Eye (tissue), 1 donor: Measurements from ENCODE around the gene VWA5B1.
A peak's percentile ranks its signal among the peaks of the same experiment; 100 is the strongest.

Source experiments
- DNase-seq: peaks from one replicate; pipeline ENCODE4 v3.0.0-alpha.2; 2015

The VWA5B1 gene

DNA sequence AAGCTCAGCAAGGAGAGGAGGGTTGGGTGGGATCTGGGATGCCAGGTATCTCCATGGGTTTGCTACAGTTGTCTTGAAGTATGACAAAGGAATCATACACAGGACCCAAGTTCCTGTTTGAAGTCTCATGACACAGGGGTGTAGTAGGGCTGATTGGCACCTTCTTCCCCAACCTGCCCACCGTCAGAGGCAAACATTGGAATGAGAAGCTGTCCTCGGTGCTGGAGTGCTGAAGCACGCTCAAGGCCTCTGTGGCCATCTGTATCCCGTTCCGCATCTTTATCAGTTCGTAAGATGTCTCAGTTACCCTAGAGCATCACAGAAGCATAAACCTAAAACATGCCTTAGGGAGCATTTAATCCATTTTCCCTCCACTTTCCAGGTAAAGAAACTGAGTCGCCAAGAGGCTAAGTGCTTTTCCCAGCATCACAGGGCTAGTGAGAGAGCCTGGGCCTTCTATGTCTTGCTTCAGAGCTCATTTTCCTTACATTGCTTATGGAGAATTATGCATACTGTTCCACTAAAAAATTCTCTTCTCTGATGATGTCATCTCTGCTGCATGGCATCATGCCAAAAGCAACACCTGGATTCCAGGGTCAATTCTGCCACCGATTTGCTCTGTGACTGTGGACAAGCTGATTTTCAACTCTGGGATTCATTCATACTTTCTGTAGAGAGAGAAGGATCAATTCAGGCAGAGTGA lies 34.2 kb downstream of the VWA5B1 start:
- DNase-seq: peak; percentile 10

DNA sequence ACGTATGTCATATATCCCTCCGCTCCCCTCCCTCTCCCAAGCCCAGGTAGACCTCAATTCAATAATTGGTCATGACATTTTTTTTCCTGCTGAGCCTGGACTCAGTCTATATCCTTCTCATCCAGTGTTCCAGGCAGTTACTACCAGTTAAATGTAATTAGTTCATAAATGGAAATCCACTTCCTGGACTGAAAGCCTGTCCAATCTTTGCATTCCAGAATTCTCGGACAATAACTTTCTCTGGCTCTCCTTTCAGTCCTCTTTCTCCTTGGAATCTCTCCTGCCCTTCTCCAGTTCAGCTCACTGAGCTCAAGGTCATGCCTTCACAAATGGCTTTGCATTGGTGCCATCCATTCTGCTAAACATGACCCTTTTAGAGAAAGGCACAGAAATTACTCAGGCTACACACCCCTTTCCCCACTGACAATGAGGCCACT lies 34.8 kb downstream of the VWA5B1 start:
- peak; percentile 17 for DNase-seq

DNA sequence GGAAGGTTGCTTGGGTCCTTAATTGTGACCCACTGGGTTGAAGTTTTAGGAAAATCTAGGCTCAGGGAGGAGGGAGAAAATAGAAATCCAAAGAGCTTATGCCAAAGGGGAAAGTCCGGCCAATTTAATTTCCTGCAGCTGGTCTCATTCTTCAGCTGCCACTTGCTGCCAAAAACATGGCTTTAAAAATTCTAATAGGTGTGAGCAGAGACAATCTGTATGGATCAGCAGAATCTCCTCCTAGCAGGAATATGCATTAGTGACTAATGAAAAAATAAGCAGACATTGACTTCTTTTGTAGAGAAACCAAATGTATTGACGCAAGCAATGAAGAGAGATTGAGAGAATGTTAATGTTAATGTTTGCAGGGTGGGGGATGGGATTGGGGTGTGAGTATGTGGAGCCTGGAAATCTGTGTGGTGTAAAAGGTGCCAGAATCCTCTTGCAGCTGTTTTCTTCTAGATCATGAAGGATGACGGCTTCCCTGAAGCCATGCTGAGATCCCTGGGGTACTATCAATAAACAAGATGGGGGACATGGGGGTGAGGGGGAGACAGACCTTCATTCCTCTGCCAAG lies 35.3 kb downstream of the VWA5B1 start:
- DNase-seq: peak; percentile 25

DNA sequence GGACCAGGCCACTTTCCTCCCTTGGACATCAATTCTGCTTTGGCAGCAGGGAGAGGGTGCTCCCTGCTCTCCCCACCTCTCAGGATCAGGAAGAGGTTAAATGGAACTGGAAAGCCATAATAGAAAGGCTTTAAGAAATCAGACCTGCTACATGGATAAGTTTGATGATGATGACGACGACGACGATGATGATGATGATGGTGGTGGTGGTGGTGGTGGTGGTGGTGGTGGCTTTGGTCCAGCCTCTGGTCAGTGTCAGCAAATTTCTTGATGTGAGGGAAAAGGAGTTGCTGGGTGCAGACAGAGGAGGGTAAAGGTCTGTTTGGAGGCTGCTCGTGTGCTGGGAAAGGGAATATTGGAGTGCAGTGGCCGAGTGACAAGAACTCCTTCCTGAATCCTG lies 36.8 kb downstream of the VWA5B1 start:
- DNase-seq: no peak

DNA sequence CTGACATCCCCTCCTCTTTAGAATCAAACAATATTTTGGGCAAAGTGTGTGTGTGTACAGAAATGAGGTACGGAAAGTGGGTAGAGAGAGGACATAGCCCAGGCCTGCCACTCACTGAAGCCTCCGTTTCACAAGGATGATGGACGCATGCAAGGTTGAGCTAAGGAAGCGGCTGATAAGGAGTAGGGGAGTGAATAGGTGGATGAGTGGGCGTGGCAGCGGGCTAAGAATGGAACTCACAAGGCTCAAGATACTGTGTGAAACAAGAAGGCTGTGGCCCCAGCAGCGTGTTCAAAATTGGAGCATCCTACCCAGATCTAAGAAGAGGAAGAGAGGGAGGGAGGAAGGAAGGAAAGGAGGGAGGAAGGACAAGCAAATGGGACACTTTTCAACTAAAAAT lies 37.5 kb downstream of the VWA5B1 start:
- DNase-seq: no peak

DNA sequence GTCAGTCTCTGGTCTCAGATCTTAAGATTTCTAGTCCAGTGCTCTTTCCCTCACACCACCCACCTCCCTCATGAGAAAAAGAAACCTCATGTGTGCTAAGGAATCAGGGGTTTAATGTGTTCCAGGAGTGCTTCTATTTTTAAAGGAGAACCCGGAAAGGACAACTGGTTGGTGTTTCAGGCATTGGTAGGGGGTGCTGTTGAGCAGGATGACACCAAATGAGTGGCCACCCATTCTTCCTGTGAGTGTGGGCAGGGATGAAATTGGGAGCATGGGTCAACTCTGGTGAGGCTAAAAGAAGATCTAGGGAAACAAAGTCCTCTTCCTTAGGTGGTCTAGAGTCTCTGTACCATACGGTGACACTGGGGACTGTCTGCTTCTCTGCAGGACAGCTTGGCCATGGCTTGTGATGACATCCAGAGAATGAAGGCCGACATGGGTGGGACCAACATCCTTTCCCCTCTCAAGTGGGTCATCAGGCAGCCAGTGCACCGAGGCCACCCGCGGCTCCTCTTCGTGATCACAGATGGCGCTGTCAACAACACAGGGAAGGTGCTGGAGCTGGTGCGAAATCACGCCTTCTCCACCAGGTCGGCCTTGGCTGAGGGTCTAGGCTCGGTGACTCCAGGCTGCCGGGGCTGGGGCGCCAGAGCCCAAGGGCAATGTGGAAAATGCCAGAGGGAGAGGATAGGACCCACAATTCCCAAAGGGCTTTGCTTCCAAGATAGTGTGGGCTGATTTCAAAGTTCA lies 39.3 kb downstream of the VWA5B1 start:
- no peak for DNase-seq

DNA sequence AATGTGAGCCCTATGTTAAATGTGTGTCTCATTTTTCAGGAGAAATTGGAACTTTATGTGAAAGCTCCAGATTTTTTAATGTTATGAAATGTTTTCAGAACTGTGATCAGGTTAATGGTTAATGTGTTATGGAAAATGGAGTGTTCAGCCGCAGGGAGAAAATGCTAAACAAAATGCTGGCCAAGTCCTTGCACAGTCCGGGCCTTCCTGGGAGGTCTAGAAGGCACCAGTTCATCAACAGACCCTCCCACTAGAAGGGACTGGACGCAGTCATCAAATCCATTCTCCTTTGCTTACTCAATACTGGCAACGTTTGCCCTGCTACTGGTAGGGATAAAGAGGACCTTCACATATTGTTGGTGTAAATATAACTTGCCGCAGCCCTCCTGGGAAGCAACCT lies 43.4 kb downstream of the VWA5B1 start:
- DNase-seq: no peak

DNA sequence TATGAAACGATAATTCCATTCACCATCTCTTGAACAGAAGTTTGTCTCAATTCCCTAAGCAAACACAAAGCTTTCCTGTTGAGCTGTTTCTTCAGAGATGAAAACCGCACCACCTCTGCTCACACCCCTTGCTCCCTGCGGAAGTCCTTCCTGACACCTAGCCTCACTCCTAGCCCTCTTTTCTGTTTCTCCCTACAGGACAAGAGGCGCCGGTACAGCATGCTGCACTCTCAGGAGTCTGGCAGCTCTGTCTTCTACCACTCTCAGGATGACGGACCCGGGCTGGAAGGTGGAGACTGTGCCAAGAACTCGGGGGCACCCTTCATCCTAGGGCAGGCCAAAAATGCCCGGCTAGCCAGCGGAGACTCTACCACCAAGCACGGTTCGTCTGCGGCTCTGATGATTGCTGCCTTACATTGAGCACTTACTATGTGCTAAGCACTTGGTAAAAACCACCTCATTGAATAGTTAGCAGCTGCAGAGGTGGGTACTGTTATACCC lies 45.5 kb downstream of the VWA5B1 start:
- DNase-seq: no peak

DNA sequence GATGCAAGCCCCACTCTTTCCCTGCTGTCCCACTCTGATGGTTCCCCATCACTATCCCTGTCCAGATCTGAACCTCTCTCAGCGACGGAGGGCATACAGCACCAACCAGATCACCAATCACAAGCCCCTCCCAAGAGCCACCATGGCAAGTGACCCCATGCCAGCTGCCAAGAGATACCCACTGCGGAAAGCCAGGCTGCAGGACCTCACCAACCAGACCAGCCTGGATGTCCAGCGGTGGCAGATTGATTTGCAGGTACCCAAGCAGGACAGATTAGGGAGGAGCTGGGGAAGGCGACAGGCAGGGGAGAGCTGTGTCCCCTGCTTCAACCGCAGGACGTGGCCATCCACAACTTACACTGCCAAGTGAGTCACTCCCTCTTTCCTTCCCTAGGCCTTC lies 46.9 kb downstream of the VWA5B1 start:
- no peak for DNase-seq

DNA sequence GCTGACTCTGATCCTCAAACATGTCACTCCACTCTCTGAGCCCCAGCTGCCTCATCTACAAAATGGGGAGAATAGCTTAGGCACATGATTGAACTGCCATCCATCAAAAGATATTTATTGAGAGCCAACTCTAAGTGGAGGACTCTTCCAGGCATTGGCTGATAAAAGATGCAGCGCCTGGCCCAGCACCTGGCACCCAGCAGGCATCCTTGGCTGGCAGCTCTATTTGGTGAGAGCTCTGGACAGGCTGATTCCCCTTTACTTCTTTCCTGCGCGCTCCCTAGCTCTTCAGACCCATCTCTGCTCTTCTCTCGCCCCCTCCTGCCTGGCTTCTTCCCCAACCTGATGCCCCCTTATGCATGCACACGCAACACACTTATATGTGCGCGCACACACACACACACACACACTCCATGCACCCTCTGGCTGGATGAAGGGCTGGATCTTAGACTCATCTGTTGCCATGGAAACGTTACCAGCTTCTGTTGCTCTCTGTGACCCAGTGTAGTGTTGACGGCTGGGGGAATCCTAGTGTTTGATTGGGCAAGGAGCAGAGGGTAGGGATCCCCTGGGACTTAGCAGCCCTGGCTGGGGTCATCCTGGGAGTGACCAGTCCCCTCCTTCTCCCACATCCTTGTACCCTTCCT lies 49.3 kb downstream of the VWA5B1 start:
- DNase-seq: peak; percentile 82

DNA sequence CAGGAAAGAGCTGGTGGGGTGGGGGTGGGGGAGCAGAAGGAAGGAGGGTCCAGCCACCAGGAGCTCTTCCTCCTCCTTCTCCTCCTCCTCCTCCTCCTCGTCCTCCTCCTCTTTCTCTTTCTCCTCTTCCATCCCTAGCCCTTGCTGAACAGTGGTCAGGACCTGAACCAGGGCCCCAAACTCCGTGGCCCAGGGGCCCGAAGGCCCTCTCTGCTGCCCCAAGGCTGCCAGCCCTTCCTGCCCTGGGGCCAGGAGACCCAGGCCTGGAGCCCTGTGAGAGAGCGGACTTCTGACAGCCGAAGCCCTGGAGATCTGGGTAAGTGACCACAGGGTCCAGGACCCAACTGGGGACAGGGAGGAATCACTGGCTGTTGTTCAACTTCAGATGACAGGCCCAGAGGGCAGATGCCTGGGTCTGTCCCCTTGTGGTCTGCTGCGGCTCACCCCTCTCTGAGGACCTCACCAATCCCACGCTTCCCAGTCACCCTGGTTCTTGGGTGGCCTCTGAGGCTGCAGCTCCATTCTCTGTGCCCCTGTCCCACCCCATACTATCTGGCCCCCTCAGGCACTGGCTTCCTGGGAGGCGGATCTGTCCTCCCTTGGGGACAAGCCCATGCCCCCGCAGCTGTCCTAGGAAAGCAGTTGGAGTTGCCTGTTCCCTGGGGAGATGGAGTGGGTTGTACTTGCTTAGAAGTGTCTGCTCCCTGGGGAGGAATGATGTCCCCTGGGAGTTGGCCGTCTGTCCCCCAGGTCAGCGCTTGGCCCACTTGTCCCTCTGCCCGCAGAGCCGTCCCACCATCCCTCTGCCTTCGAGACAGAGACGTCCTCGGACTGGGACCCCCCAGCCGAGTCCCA lies 51.8 kb downstream of the VWA5B1 start:
- DNase-seq: no peak

DNA sequence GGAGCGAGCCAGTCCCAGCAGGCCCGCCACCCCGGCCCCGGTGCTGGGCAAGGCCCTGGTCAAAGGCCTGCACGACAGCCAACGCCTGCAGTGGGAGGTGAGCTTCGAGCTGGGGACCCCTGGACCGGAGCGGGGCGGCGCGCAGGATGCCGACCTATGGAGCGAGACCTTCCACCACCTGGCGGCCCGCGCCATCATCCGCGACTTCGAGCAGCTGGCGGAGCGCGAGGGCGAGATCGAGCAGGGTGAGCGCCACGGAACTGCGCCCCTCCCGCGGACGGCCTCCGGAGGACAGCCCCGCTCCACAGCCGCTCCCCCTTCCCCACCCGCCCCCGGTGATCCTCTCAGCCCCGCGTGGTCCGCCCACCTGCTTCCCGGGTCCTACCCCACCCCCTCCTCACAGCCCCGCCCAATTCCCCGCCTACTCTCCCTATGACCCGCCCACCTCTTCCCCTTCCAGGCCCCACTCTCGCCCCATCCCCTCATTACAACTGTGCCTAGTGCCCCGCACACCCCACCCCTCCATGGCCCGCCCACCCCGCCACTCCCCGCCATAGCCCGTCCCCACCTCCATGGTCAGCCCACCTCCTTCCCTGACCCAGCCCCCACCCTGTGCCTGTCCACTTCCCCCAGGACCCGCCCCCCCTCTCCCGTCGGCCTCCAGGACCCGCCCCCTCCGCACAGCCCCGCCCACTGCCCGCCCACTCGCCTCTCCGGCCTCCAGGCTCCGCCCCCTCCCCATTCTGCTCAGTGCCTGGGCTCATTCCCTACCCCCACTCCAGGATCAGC lies 52.7 kb downstream of the VWA5B1 start:
- peak; percentile 89 for DNase-seq

DNA sequence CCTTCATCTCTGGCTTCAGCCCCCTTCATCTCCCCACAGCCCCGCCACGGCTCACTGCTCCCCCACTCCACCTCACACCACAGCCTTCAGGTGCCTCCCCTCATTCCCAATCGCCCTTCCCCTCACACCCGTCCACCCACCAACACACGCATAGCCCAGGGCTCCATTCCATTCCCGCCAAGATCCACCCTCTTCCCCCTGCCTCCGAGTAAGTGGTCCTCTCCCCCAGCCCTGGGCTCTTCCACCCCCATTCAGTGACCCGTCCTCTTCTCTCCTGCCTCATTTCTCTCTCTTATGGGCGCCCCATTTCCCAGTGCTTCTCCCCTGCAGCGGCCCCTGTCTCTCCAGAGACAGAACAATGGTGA lies 53.2 kb downstream of the VWA5B1 start:
- no peak for DNase-seq

DNA sequence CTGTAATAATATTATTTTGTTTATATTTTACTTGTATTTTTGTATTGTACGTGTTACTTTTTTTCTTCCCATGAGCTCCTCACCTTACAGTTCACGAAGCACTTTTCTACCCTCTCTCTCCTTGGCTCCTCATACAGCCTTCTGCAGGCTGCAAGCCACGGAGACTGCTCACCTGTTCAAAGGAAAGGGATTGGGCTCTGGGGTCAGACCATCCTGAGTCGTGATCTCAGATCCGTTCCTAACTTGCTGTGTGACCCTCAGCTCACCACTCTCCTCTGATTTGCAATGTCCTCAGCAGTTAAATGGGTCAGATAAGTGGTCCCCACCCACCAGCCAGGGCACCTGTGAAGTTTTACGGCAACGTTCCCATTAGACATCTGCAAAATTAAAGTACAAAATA lies 54.1 kb downstream of the VWA5B1 start:
- DNase-seq: no peak

DNA sequence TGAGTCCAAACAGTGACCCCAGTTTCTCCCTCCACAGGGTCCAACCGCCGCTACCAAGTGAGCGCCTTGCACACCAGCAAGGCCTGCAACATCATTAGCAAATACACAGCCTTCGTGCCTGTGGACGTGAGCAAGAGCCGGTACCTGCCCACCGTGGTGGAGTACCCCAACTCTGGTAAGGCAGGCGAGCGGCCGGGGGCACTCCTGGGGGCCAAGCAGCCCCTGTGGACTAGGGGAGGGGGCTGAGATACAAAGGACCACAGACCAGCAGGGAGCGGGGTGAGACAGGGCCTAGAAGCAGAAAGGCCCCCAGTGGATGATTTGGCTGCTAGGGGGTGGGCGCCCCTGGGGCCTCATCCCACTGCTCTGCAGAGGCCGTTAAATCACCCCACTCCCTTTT lies 54.7 kb downstream of the VWA5B1 start:
- DNase-seq: no peak

DNA sequence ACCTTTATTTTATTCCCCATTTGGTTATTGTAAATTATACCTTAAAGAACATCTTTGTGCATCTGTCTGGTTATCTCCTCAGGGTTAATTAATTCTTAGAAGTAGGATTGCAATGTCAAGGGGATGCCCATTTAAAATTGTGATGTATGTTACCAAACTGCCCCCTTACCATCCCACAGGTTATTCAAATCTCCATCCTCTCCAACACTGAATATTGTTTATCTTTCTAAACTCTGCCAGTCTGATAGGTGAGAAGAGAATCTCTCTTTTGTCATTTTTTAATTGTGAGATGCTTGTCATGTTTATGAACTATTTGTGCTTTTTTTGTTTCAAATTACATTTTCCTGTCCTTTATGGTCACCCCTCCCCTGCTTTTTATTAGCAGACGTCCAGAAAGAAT lies 55.8 kb downstream of the VWA5B1 start:
- DNase-seq: no peak

DNA sequence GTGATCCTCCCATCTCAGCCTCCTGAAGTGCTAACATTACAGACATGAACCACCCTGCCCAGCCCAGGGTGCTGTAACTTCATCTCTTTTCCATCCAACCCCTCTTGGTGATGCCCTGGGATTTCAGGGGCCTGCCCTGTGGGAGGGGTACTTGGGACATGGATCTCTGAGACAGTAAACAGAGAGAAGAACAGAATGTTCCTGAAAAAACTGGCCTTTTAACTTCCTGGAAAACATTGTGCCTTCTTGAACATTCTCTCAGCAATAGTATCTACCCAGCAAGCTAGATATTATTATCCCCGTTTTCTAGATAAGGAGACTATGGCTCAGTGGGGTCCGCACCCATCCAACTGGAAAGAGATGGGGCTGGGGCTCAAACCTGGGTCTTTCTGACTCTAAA lies 57.0 kb downstream of the VWA5B1 start:
- DNase-seq: no peak

DNA sequence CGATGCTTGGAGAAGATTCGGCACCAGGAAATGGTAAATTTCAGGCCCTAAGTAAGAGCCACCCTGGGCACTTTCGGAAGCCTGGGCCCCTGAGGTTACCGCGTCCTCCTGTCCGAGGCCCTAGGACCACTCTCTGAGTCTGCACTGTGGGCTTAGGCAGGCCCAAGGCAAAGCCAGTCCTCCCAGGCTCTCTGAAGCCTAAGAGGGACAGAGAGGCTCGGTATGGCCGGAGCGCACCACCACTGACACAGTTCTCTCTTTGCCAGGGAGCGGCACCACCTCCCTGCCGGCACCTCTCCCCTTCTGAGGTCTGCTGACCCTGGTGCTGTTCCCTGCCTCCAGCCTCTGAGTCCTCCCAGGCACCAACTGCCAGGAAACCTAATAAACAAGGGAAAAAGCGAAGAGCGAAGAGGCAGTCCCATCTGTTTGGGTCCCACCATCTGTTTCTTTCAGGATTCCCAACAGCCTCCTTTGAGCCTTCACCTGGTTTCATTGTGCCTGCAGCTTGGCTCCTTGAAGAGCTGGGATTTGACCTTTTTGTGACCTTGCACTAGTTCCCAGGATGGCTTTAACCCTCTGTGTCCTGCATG lies 57.7 kb downstream of the VWA5B1 start:
- peak; percentile 63 for DNase-seq

DNA sequence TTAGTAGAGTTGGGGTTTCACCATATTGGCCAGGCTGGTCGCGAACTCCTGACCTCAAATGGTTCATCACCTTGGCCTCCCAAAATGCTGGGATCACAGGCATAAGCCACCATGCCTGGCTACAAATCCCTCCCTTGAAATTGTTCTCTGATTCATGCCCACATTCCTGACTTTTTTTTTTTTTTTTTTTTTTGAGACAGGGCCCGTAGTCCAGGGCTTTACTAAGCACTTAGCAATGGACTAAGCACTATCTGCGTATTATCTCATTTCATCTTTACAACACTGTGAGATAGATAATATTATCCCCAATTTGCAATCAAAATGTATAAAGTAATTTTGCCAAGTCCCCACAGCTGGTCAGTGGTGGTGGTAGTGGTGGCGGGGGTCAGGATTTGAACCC lies 58.9 kb downstream of the VWA5B1 start:
- no peak for DNase-seq

DNA sequence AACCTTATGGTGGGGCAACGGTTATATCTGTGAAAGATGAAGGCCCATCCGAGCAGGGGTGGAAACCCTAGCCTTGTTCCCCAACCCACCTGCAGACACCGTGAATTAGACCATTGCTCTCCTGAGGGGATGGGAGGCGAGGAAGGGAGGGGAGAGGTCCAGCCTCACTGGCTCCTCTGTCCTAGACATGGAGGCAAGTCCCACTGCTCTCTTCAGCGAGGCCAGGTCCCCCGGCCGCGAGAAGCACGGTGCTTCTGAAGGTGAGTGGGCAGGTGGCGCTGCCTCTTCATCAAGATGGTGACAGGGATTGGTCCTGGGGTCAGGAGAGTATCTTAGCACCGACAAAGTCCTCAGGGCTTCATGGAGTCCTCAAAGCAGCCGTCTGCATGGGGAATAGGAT lies 59.3 kb downstream of the VWA5B1 start:
- no peak for DNase-seq

DNA sequence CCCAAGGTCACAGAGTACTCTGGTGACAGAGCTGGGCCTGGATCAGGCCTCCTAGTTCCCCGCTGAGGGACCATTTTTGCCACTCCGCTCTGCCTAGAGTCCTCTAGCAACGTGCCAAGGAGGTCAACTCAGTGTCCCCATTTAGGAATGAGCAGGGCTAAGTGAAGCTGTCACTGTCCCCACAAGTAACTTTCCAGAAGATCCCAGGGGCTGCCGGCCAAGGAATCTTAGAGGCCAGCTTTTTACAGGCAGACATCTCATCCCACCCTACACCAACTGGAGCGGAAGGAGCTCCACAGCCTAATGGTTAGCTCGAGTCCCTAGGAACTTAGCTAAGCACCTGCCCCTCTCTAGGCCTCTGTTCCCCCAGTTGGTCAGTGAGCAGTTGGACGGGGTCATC lies 59.7 kb downstream of the VWA5B1 start:
- DNase-seq: no peak
